Measurements from ENCODE around the gene ORC1. TPM values are rescaled to one million over a fixed set of nuclear protein-coding genes. Genes with fewer than 3 reads are reported as not detected.

The ORC1 gene
- polyA plus RNA-seq, 1 donor (not counting 4 experiments of a cell fraction or from before 2014, with no cell fraction given) = 5.8 TPM

GRCh38 chr1:52426371-52426770, 22.1 kb upstream of the ORC1 start:
- Histone ChIP-seq H4K20me1 (ENCODE audit: control insufficient read depth, extremely low read depth, insufficient read depth, low read length) (no peaks in the 10 kb centered on the region), H3K4me3 (ENCODE audit: control insufficient read depth in 2 of 3, extremely low read depth in 1 of 3, insufficient read depth in 2 of 3, low read depth in 1 of 3, low read length in 3 of 3) (no peak overlapping the region), H2AFZ (ENCODE audit: control insufficient read depth, low read length) (no peak overlapping the region), H3K36me3 (ENCODE audit: control insufficient read depth in 2 of 2, extremely low read depth in 1 of 2, insufficient read depth in 2 of 2, low read length in 2 of 2) (peaks cover 7 to 14% of the 10 kb centered on the region in 2 experiments), H3K4me1 (ENCODE audit: control insufficient read depth, extremely low read depth, insufficient read depth, low read length) (peaks cover 4% of the 10 kb centered on the region), H3K79me2 (ENCODE audit: control insufficient read depth, insufficient read depth, low read length) (no peaks in the 10 kb centered on the region), H3K27ac (ENCODE audit: control insufficient read depth, insufficient read depth, low read length) (no peak overlapping the region), H3K9ac (ENCODE audit: control insufficient read depth, extremely low read depth, insufficient read depth, low read length) (no peak overlapping the region), H3K9me3 (ENCODE audit: control insufficient read depth, low read depth, low read length) (no peaks in the 10 kb centered on the region), H3K27me3 (ENCODE audit: control insufficient read depth, extremely low read depth, insufficient read depth, low read length) (no peaks in the 10 kb centered on the region), H3K4me2 (ENCODE audit: control insufficient read depth, extremely low read depth, insufficient read depth, low read depth, low read length) (no peak overlapping the region), H3K9me1 (ENCODE audit: control insufficient read depth, extremely low read depth, insufficient read depth, low read length) (no peaks in the 10 kb centered on the region)
- DNase-seq (ENCODE audit: low read depth, low spot score) = no peak
- dilution Hi-C loops (cut with MboI; ENCODE audit: extremely low pct_ligation_motif_present, low sequenced_read_pairs) = no loop called here
- FAIRE-seq = no peak
- no peak for TF ChIP-seq CTCF (optimal IDR thresholded peaks at IDR 0.05 in 1 of 3, IDR thresholded peaks at IDR 0.05 in 1 of 3, conservative IDR thresholded peaks at IDR 0.05 in 1 of 3; ENCODE audit: extremely low read depth in 1 of 3, insufficient read depth in 2 of 3, low read length in 3 of 3)
- TF ChIP-seq EZH2 (IDR thresholded peaks at IDR 0.05; ENCODE audit: low read length) = no peak

GRCh38 chr1:52424813-52425212, 20.6 kb upstream of the ORC1 start:
- Histone ChIP-seq H3K27ac (ENCODE audit: control insufficient read depth, insufficient read depth, low read length) (no peak overlapping the region), H2AFZ (ENCODE audit: control insufficient read depth, low read length) (no peak overlapping the region), H3K9me1 (ENCODE audit: control insufficient read depth, extremely low read depth, insufficient read depth, low read length) (no peaks in the 10 kb centered on the region), H3K27me3 (ENCODE audit: control insufficient read depth, extremely low read depth, insufficient read depth, low read length) (no peaks in the 10 kb centered on the region), H3K36me3 (ENCODE audit: control insufficient read depth in 2 of 2, extremely low read depth in 1 of 2, insufficient read depth in 2 of 2, low read length in 2 of 2) (peaks cover 4 to 5% of the 10 kb centered on the region in 2 experiments), H3K4me1 (ENCODE audit: control insufficient read depth, extremely low read depth, insufficient read depth, low read length) (peaks cover 4% of the 10 kb centered on the region), H3K9ac (ENCODE audit: control insufficient read depth, extremely low read depth, insufficient read depth, low read length) (no peak overlapping the region), H3K79me2 (ENCODE audit: control insufficient read depth, insufficient read depth, low read length) (no peaks in the 10 kb centered on the region), H3K4me3 (ENCODE audit: control insufficient read depth in 2 of 3, extremely low read depth in 1 of 3, insufficient read depth in 2 of 3, low read depth in 1 of 3, low read length in 3 of 3) (no peak overlapping the region), H4K20me1 (ENCODE audit: control insufficient read depth, extremely low read depth, insufficient read depth, low read length) (no peaks in the 10 kb centered on the region), H3K9me3 (ENCODE audit: control insufficient read depth, low read depth, low read length) (no peaks in the 10 kb centered on the region), H3K4me2 (ENCODE audit: control insufficient read depth, extremely low read depth, insufficient read depth, low read depth, low read length) (no peak overlapping the region)
- FAIRE-seq (no peak), DNase-seq (ENCODE audit: low read depth, low spot score) (no peak)
- no peak for TF ChIP-seq EZH2 (IDR thresholded peaks at IDR 0.05; ENCODE audit: low read length)
- no peak for TF ChIP-seq CTCF (optimal IDR thresholded peaks at IDR 0.05 in 1 of 3, IDR thresholded peaks at IDR 0.05 in 1 of 3, conservative IDR thresholded peaks at IDR 0.05 in 1 of 3; ENCODE audit: extremely low read depth in 1 of 3, insufficient read depth in 2 of 3, low read length in 3 of 3)
- dilution Hi-C loops (cut with MboI; ENCODE audit: extremely low pct_ligation_motif_present, low sequenced_read_pairs) = no loop called here

All from keratinocyte (primary cell).